EH (cell line): Measurements from ENCODE around the gene TTI1.

Experiments used
- DNase-seq: peaks from one replicate; pipeline ENCODE4 v3.0.0-alpha.2; 2015; ENCODE audit warnings: low read depth

Gene TTI1

GRCh38 chr20:38033330-38034107 is at the start of gene TTI1, which contains the start of gene RPRD1B:
Gene TTI1, minus strand, starts transcription at chr20:38033456. Its CDS starts 19,640 bp downstream, at chr20:38013816.
Gene RPRD1B, plus strand, starts transcription at chr20:38033746. Its CDS starts 202 bp downstream, at chr20:38033948.
- DNase-seq = peak; percentile 89

GRCh38 chr20:38082894-38083293 is 49.6 kb upstream of the TTI1 start:
- no peak for DNase-seq

GRCh38 chr20:38081575-38081974 is 48.3 kb upstream of the TTI1 start:
- DNase-seq = no peak

GRCh38 chr20:38079353-38079752 is 46.1 kb upstream of the TTI1 start:
- no peak for DNase-seq

- no peak for DNase-seq
Observed at GRCh38 chr20:38078084-38078483, 44.8 kb upstream of the TTI1 start.

- DNase-seq = peak; percentile 15
Observed at GRCh38 chr20:38076548-38076947, 43.3 kb upstream of the TTI1 start.

- DNase-seq = peak; percentile 56
Observed at GRCh38 chr20:38075161-38075998, 42.1 kb upstream of the TTI1 start.

- DNase-seq = peak; percentile 96
Observed at GRCh38 chr20:38073307-38074071, 40.2 kb upstream of the TTI1 start.

GRCh38 chr20:38072898-38073297 is 39.6 kb upstream of the TTI1 start:
- DNase-seq = no peak

GRCh38 chr20:38067717-38068365 is 34.6 kb upstream of the TTI1 start:
- no peak for DNase-seq

- no peak for DNase-seq
Observed at GRCh38 chr20:38066969-38067716, 33.9 kb upstream of the TTI1 start.

- DNase-seq = no peak
Observed at GRCh38 chr20:38065764-38066375, 32.6 kb upstream of the TTI1 start.

GRCh38 chr20:38063911-38064530 is 30.8 kb upstream of the TTI1 start:
- no peak for DNase-seq

- DNase-seq = no peak
Observed at GRCh38 chr20:38062890-38063289, 29.6 kb upstream of the TTI1 start.

- DNase-seq = no peak
Observed at GRCh38 chr20:38061109-38061508, 27.9 kb upstream of the TTI1 start.

- peak; percentile 40 for DNase-seq
Observed at GRCh38 chr20:38060536-38060935, 27.3 kb upstream of the TTI1 start.

- DNase-seq = no peak
Observed at GRCh38 chr20:38059832-38060231, 26.6 kb upstream of the TTI1 start.

GRCh38 chr20:38057351-38057972 is 24.2 kb upstream of the TTI1 start:
- DNase-seq = peak; percentile 73

- DNase-seq = no peak
Observed at GRCh38 chr20:38055848-38056247, 22.6 kb upstream of the TTI1 start.

GRCh38 chr20:38055294-38055693 is 22.0 kb upstream of the TTI1 start:
- no peak for DNase-seq
